BLaER1 treated with 17β-estradiol and CSF1 and Interleukin-3, amounts not matched to agents 10 nM and 100 nM (cell line): ENCODE results near the gene PDGFC.

Experiments used
- H3K27ac ChIP-seq, 11 experiments: shearing (Covaris generic); formaldehyde crosslinking; 2 replicates each; pipeline ENCODE4 v1.8.1; 2022
- H3K27me3 ChIP-seq, 11 experiments: shearing (Covaris generic); formaldehyde crosslinking; 2 replicates each; pipeline ENCODE4 v1.8.1; 2022
- H3K36me3 ChIP-seq, 11 experiments: shearing (Covaris generic); formaldehyde crosslinking; 2 replicates each; pipeline ENCODE4 v1.8.1; 2022
- H3K4me1 ChIP-seq, 10 experiments: shearing (Covaris generic); formaldehyde crosslinking; 2 replicates each; pipeline ENCODE4 v1.8.1; 2022
- H3K4me2 ChIP-seq, 11 experiments: shearing (Covaris generic); formaldehyde crosslinking; 2 replicates each; pipeline ENCODE4 v1.8.1; 2022
- H3K4me3 ChIP-seq, 10 experiments: shearing (Covaris generic); formaldehyde crosslinking; 2 replicates each; pipeline ENCODE4 v1.8.1; 2022
- H3K9ac ChIP-seq, 11 experiments: shearing (Covaris generic); formaldehyde crosslinking; 2 replicates each; pipeline ENCODE4 v1.8.1; 2022
- H3K9me3 ChIP-seq, 11 experiments: shearing (Covaris generic); formaldehyde crosslinking; replicated peaks in 1 of 11; 2 replicates each; pipeline ENCODE4 v1.8.1; 2022
- H4K20me1 ChIP-seq, 11 experiments: shearing (Covaris generic); formaldehyde crosslinking; 2 replicates each; pipeline ENCODE4 v1.8.1; 2022
- Cebpa-rat ChIP-seq, 11 experiments: shearing (Covaris generic); IDR thresholded peaks; 2 replicates each; pipeline ENCODE4 v1.8.1; 2022

PDGFC gene

DNA sequence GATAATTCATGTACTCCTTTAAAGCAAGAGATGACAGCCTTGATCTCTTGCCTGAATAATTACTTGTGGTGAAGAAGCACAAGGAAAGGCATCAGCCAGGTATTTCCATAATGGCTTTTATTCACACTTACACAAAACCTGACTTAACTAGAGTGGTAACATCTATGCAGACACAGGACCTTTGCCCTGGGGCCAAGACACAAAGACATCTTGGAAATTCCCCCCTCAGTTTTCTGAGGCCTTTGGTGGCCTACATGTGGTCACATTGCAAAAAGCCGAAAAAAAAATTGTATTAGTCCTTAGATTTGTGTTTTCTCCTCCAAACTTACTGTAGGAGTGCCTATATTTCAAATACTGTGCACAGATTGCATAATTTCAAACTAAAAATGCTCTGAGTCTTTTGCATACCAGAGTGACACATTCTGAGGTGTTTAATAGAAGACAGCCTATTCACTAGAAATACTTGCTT, 172.4 kb downstream of the PDGFC start:
- H3K4me3 ChIP-seq = no peak overlapping the region
- H3K36me3 ChIP-seq = no peaks in the 10 kb centered on the region
- H3K27me3 ChIP-seq = no peaks in the 10 kb centered on the region
- H3K9ac ChIP-seq = no peak overlapping the region
- H3K9me3 ChIP-seq = no peaks in the 10 kb centered on the region
- no peak for TF ChIP-seq Cebpa-rat (IDR thresholded peaks at IDR 0.05)
- 0 out of 22 replicates have a peak overlapping the region, but pooled peaks of 1 of the 11 experiments have one; percentile 3 for H3K4me2 ChIP-seq
- no peak overlapping the region for H3K27ac ChIP-seq
- no peaks in the 10 kb centered on the region for H4K20me1 ChIP-seq
- H3K4me1 ChIP-seq = peaks cover 0 to 10% (median 0%) of the 10 kb centered on the region in 10 experiments; a peak in 2 of 20 replicates

DNA sequence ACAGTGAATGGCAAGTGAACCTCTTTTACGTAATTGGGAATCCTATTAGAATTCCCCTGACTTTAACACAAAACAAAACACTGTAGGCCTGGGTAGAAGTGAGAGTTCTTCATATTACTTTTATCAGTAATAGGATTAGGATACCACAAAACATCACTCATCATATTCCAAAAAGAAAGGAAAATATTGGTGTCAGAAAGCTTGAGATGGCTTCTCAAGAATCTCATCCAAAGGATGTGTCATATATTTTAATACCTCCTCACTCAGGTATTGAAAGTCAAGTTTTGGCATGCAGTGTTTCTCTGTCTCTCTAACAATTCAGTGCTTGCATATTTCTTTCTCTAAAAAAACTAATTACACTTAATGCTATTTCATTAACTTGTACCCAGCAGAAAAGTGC, 173.2 kb downstream of the PDGFC start:
- Histone ChIP-seq H3K4me1 (peaks cover 0 to 10% (median 0%) of the 10 kb centered on the region in 10 experiments; a peak in 2 of 20 replicates), H3K9me3 (no peaks in the 10 kb centered on the region), H3K27ac (no peak overlapping the region), H3K4me3 (no peak overlapping the region), H3K9ac (no peak overlapping the region), H3K4me2 (no peak overlapping the region), H3K27me3 (no peaks in the 10 kb centered on the region), H3K36me3 (no peaks in the 10 kb centered on the region), H4K20me1 (no peaks in the 10 kb centered on the region)
- no peak for TF ChIP-seq Cebpa-rat (IDR thresholded peaks at IDR 0.05)

DNA sequence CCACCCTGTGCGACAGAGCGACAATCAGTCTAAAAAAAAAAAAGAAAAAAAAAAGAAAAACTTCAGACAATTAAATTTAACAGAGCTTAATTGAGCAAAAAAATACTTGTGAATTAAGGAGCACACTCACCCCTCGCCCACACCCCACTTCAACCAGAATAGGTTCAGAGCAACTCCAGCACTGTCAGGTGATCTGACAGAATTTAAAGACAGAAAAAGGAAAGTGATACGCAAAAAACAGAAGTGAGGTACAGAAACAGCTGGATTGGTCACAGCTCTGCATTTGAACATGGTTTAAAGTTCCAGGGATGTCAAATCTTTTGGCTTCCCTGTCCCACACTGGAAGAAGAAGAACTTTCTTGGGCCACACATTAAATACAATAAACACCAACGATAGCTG, 174.4 kb downstream of the PDGFC start:
- no peaks in the 10 kb centered on the region for H3K27me3 ChIP-seq
- H4K20me1 ChIP-seq = no peaks in the 10 kb centered on the region
- H3K4me3 ChIP-seq = no peak overlapping the region
- no peak for TF ChIP-seq Cebpa-rat (IDR thresholded peaks at IDR 0.05)
- H3K9ac ChIP-seq = no peak overlapping the region
- H3K4me1 ChIP-seq = peaks cover 0 to 7% (median 0%) of the 10 kb centered on the region in 10 experiments; a peak in 2 of 20 replicates
- H3K9me3 ChIP-seq = no peaks in the 10 kb centered on the region
- H3K36me3 ChIP-seq = no peaks in the 10 kb centered on the region
- H3K27ac ChIP-seq = no peak overlapping the region
- no peak overlapping the region for H3K4me2 ChIP-seq

DNA sequence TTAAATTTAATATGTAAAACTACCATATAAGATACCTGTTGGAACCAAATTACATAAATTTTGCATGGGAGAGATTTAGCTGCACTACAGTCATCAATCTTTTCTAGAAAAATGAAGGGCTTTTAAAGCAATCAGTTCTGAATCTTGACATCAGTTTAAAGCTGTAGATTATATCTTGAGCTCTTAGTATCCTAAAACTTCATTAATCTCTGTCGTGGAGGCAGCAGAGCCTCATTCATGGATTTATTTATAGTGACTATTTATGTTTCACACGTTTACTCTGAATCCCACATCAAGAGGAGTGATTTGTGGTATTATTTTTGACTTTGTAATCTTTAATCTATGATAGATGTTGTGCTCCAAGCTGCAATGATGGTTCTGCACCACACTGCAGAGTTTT, 175.9 kb downstream of the PDGFC start:
- TF ChIP-seq Cebpa-rat (IDR thresholded peaks at IDR 0.05) = no peak
- H3K4me1 ChIP-seq = peaks cover 0 to 7% (median 0%) of the 10 kb centered on the region in 10 experiments; a peak in 2 of 20 replicates

DNA sequence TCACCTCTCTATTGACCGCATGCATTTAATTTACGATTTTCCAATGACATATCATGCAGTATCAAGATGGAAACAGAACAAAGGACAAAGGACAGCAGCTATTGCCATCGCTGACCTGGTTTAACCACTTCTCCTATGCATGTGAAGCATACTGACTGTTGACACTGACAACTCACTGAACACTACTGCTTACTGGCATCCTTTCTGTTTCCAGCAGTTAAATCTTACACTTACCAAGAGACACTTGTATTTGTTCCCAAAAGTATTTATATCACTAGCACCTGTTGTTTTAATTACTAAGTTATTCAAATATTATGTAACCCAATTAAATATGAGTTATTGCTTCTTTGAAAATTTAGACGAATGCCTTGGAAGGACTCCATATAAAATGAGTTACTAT, 176.7 kb downstream of the PDGFC start:
- no peak overlapping the region for H3K27ac ChIP-seq
- no peaks in the 10 kb centered on the region for H3K9me3 ChIP-seq
- H3K27me3 ChIP-seq = no peaks in the 10 kb centered on the region
- peaks cover 0 to 7% (median 0%) of the 10 kb centered on the region in 10 experiments; a peak in 2 of 20 replicates for H3K4me1 ChIP-seq
- H3K36me3 ChIP-seq = no peaks in the 10 kb centered on the region
- no peak for TF ChIP-seq Cebpa-rat (IDR thresholded peaks at IDR 0.05)
- H4K20me1 ChIP-seq = no peaks in the 10 kb centered on the region
- H3K4me3 ChIP-seq = no peak overlapping the region
- H3K9ac ChIP-seq = no peak overlapping the region
- H3K4me2 ChIP-seq = no peak overlapping the region

More for the DNA sequence above, 175.9 kb downstream of the PDGFC start:
- Histone ChIP-seq H3K27me3 (no peaks in the 10 kb centered on the region), H3K4me2 (no peak overlapping the region), H3K9me3 (no peaks in the 10 kb centered on the region), H3K27ac (no peak overlapping the region), H4K20me1 (no peaks in the 10 kb centered on the region), H3K9ac (no peak overlapping the region), H3K36me3 (no peaks in the 10 kb centered on the region), H3K4me3 (no peak overlapping the region)

DNA sequence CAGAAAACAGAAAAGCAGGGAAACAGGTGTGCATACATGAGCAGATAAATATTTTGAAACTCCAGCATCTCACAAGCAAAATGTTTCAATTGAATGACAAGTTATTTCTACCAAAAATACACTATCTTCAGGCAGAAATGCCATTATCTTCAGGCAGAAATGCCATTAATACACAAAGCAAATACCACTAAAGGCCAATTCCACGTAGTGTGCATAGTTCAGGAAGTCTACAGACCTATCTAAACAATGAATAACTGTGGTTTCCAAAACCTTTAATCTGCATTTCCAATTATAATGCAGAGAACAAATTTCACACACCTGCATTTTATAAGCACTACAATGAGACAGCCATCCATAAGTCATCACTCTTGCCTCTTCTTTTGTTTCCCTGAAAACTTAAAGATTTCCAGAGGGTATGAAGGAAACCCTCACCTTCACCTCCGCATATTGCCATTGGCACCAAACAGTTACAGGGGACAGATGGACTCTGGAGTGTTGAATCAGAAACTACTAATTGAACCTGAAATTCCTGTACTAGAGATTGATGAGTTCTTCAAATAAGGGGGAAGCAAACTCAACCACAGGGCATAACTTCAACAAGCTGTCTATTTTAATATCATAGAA, 179.0 kb downstream of the PDGFC start:
- no peak overlapping the region for H3K4me2 ChIP-seq
- H4K20me1 ChIP-seq = no peaks in the 10 kb centered on the region
- H3K27ac ChIP-seq = no peak overlapping the region
- H3K27me3 ChIP-seq = no peaks in the 10 kb centered on the region
- no peaks in the 10 kb centered on the region for H3K9me3 ChIP-seq
- no peaks in the 10 kb centered on the region for H3K36me3 ChIP-seq
- H3K9ac ChIP-seq = no peak overlapping the region
- peaks cover 0 to 10% (median 0%) of the 10 kb centered on the region in 10 experiments; a peak in 5 of 20 replicates for H3K4me1 ChIP-seq
- H3K4me3 ChIP-seq = no peak overlapping the region
- TF ChIP-seq Cebpa-rat (IDR thresholded peaks at IDR 0.05) = no peak

DNA sequence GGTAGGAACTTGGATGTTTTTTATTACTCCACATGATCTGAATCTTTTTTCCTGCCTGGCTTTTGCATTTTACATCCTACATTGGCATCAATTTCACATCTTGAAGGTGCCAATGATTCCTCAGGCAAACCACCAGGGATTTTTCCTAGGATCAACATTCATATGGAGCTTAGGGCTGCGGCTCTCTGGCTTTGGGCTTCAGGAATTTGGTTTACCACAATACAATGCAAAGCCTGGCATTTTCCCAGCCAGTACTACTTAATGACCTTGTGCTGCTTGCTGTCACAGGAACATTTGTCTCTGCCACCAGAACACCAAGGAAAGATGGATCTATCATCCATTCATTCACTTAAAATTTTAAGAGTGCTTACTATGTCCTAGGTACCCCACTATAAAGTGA, 180.7 kb downstream of the PDGFC start:
- no peaks in the 10 kb centered on the region for H3K36me3 ChIP-seq
- no peaks in the 10 kb centered on the region for H3K9me3 ChIP-seq
- H3K4me2 ChIP-seq = no peak overlapping the region
- TF ChIP-seq Cebpa-rat (IDR thresholded peaks at IDR 0.05) = no peak
- H3K27me3 ChIP-seq = no peaks in the 10 kb centered on the region
- no peak overlapping the region for H3K4me3 ChIP-seq
- H4K20me1 ChIP-seq = no peaks in the 10 kb centered on the region
- no peak overlapping the region for H3K27ac ChIP-seq
- peaks cover 0 to 10% (median 0%) of the 10 kb centered on the region in 10 experiments; a peak in 5 of 20 replicates for H3K4me1 ChIP-seq
- H3K9ac ChIP-seq = no peak overlapping the region

DNA sequence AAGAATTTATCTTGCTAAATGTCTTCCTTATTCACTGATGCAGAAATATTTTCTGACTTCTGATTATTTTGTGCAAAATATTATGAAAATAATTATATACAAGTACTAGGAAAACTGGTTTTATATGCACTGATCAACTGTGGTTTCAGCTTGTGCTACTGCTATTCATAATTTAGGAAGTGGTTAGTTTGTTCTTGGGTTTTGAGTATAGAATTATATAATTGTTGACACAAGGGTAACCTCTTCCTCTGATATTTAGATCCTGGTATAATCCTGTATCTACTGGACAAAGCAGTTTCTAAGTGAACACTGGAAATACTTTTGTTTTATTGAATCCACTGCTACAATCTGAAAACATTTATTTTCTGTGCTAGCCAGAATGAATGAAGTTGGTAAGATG, 182.8 kb downstream of the PDGFC start:
- Histone ChIP-seq H3K36me3 (no peaks in the 10 kb centered on the region), H3K27ac (no peak overlapping the region; a peak in 2 of 22 replicates), H3K9ac (no peak overlapping the region), H4K20me1 (no peaks in the 10 kb centered on the region), H3K9me3 (no peaks in the 10 kb centered on the region), H3K27me3 (no peaks in the 10 kb centered on the region), H3K4me2 (peak overlapping the region in 2 of 11 experiments; percentile 23 to 36; a peak in 3 of 22 replicates), H3K4me1 (peaks cover 0 to 10% (median 0%) of the 10 kb centered on the region in 10 experiments; a peak in 5 of 20 replicates), H3K4me3 (no peak overlapping the region)
- no peak for TF ChIP-seq Cebpa-rat (IDR thresholded peaks at IDR 0.05)

DNA sequence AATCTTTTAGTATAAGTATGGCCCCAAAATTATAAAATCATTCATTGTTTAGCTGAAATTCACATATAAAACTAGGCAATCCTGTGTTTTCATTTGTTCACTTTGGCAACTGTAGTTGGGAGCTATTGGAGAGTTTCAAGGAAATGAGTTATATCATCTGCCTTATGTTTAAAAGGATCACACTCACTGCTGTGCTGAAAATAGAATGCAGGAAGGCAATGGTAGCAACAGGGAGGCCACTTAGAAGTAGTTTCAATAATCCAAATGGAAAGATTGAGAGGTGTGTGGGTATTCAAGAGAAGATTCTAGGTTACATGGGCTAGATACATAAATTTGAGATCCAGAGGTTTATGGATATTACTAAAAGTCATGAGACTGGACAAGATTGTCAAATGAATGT, 184.9 kb downstream of the PDGFC start:
- Histone ChIP-seq H3K27ac (no peak overlapping the region), H3K4me1 (peaks cover 0 to 10% (median 0%) of the 10 kb centered on the region in 10 experiments; a peak in 5 of 20 replicates), H3K9me3 (no peaks in the 10 kb centered on the region), H3K4me3 (no peak overlapping the region), H3K9ac (no peak overlapping the region), H3K36me3 (no peaks in the 10 kb centered on the region), H4K20me1 (no peaks in the 10 kb centered on the region), H3K4me2 (no peak overlapping the region), H3K27me3 (no peaks in the 10 kb centered on the region)
- no peak for TF ChIP-seq Cebpa-rat (IDR thresholded peaks at IDR 0.05)

DNA sequence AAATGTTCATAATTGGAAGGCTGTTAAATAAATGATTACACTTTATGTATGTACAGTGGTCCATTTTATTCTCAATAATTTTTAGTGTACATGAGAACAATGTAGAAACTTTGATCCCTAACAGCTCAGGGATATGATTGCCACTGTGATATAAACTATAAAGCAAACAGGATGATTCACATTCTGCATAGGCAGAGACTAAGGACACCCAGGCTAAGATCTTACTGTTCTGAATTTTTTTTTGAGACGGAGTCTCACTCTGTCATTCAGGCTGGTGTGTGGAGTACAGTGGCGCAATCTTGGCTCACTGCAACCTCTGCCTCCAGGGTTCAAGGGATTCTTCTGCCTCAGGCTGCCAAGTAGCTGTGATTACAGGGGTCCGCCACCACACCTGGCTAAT, 186.6 kb downstream of the PDGFC start:
- Histone ChIP-seq H4K20me1 (no peaks in the 10 kb centered on the region), H3K9me3 (no peaks in the 10 kb centered on the region), H3K27me3 (no peaks in the 10 kb centered on the region), H3K4me2 (no peak overlapping the region), H3K27ac (no peak overlapping the region), H3K36me3 (no peaks in the 10 kb centered on the region), H3K4me1 (peaks cover 0 to 10% (median 0%) of the 10 kb centered on the region in 10 experiments; a peak in 5 of 20 replicates), H3K9ac (no peak overlapping the region), H3K4me3 (no peak overlapping the region)
- no peak for TF ChIP-seq Cebpa-rat (IDR thresholded peaks at IDR 0.05)
